Mucosa of gallbladder (tissue), 1 donor: ENCODE measurements around the gene GAPVD1. TPM values are rescaled to one million over a fixed set of nuclear protein-coding genes. Genes with fewer than 3 reads are reported as not detected.

Source experiments
- DNase-seq: peaks from one replicate; pipeline ENCODE4 v3.0.0-alpha.2; 2020; ENCODE audit warnings: low spot score
- total RNA-seq: library from RNA; stranded (reverse); gene quantifications from one replicate; pipeline ENCODE4 v1.2.1, GENCODE V29; 2021
- donor health status: DM: no; HTN: no; CAD: no.

GAPVD1 gene
- total RNA-seq, 1 donor from 2014 or later: 45.8 TPM

- no peak for DNase-seq
These were observed 144.5 kb downstream of the GAPVD1 start for GRCh38 chr9:125405938-125406809.

GRCh38 chr9:125406810-125407087, 145.1 kb downstream of the GAPVD1 start:
- no peak for DNase-seq

GRCh38 chr9:125407432-125407973, 145.9 kb downstream of the GAPVD1 start:
- no peak for DNase-seq

GRCh38 chr9:125407974-125408900, 146.6 kb downstream of the GAPVD1 start:
- peak; percentile 71 for DNase-seq

GRCh38 chr9:125409217-125409636, 147.6 kb downstream of the GAPVD1 start:
- DNase-seq: no peak

GRCh38 chr9:125409637-125410521, 148.3 kb downstream of the GAPVD1 start:
- DNase-seq: no peak

GRCh38 chr9:125410522-125410894, 148.9 kb downstream of the GAPVD1 start:
- no peak for DNase-seq

- DNase-seq: no peak
These were observed 149.6 kb downstream of the GAPVD1 start for GRCh38 chr9:125411171-125411756.

GRCh38 chr9:125412166-125412565, 150.5 kb downstream of the GAPVD1 start:
- DNase-seq: no peak

GRCh38 chr9:125413579-125413978, 152.0 kb downstream of the GAPVD1 start:
- DNase-seq: no peak

GRCh38 chr9:125415583-125416460, 154.2 kb downstream of the GAPVD1 start:
- DNase-seq: no peak

GRCh38 chr9:125416517-125416916, 154.9 kb downstream of the GAPVD1 start:
- DNase-seq: no peak

Other genes starting within 250 kb of the GAPVD1 start
- gene SCAI, start 118.3 kb upstream of the GAPVD1 start, total RNA-seq: 6.0 TPM
- gene PPP6C, start 72.0 kb upstream of the GAPVD1 start, total RNA-seq: 36.4 TPM
- gene RABEPK, start 61.3 kb upstream of the GAPVD1 start, total RNA-seq: 10.5 TPM
- 363 TPM for gene HSPA5, start 20.5 kb upstream of the GAPVD1 start, total RNA-seq